ENCODE measurements around the gene CHD1.

The CHD1 gene

DNA sequence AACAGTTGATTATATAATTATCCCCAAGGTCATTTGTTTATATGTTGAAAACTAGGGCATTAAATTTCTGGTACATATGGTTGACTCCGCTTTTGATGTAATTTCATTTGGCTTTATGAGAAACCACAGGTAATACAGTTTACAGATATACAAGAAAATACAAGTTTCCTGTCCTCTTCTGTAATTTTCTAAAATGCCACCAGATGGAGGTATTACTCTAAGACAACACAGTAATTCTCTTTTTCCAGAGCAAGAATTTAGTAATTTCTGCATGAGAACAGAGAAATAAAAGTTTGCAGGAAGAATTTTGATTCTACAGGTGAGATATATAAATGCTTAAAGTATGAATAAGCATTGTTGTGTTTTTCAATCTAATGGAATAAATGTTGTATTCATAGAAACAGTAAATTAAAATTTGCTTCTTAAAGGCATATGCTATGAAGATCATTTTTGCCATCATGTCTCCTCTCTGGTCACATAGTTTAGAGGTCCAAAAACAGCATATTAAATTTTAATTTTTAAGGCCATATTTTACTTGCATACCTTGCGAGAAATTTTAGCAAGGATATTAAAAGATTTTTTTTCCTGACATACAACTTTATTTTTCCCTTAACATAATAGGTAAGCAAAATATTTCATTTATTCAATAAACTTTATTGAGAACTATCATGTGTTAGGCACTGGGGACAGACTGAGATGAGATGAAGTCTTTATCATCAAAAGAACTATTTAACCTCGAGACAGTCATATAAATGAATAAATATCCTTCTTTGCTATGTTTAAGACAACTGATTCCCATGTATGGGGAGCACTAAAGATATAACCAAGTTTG, 22.7 kb downstream of the CHD1 start:
- in situ Hi-C loops (cut with MboI; ENCODE audit: low sequenced_read_pairs) = loop anchor here (10.0 kb wide), 1 partner anchor 119 kb away; no protein-coding TSS in a partner anchor

- in situ Hi-C loops (cut with MboI; ENCODE audit: low sequenced_read_pairs) = loop anchor here (10.0 kb wide), 1 partner anchor 120 kb away; no protein-coding TSS in a partner anchor
Measured at GRCh38 chr5:98904780-98905179, 24.0 kb downstream of the CHD1 start.

DNA sequence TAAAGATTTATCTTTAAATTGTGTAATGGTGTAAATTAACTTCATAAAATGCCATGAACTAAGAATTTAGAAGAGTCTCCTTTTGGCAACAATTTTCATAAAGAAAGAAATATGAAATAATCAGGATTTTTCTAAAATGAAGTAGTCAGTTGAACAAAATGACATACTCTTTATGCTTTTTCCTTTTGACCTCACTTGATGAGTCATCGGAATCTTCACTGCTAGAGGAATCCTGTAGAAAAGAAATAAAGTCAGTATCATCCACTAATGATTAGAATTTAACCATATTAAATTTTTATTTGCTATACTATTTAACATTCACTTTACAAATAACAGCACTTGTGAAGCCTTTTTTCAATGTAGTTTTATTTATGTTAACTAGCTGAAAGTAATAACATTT, 26.1 kb downstream of the CHD1 start:
- in situ Hi-C loops (cut with MboI; ENCODE audit: low sequenced_read_pairs) = loop anchor here (10.0 kb wide), 1 partner anchor 122 kb away; no protein-coding TSS in a partner anchor

GRCh38 chr5:98899456-98899855, 29.4 kb downstream of the CHD1 start:
- in situ Hi-C loops (cut with MboI; ENCODE audit: low sequenced_read_pairs) = no loop called here

DNA sequence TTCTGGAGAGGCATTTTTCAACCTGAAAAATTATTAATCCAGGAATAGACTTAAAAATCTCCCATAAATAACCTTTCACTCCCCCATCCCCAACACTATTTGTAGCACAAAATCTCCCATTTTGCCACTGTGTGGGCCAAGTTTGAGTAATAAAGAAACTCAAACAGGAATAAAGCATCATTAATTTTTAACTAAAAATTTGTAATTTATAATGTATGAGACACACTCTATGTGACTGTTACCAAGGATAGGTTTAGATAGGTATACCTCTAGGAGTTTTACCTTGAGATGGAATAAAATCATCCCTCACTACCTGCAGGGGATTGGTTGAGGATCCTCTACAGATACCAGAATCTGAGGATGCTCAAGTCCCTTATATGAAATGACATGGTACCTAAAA, 30.1 kb downstream of the CHD1 start:
- in situ Hi-C loops (cut with MboI; ENCODE audit: low sequenced_read_pairs) = no loop called here

- in situ Hi-C loops (cut with MboI; ENCODE audit: low sequenced_read_pairs) = no loop called here
Measured at GRCh38 chr5:98891591-98891990, 37.2 kb downstream of the CHD1 start.

- in situ Hi-C loops (cut with MboI; ENCODE audit: low sequenced_read_pairs) = no loop called here
Measured at GRCh38 chr5:98880598-98880997, 48.2 kb downstream of the CHD1 start.

DNA sequence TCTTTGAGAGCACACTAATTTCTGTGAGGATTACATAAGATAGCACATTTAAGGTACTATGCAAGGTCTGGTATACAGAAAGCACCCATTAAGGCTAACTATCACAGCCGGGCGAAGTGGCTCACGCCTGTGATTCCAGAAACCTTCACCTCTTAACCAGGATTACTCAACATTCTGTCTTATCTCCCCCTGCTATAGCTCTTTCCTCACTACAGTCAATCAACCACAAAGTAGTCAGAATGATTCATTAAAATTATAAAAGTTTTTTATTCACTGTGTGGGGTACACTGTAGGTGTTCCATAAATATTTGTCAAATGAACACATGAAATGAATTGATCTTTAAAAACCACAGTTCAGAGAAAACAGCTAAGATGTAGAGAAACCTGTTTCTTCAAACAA, 48.7 kb downstream of the CHD1 start:
- in situ Hi-C loops (cut with MboI; ENCODE audit: low sequenced_read_pairs) = no loop called here

DNA sequence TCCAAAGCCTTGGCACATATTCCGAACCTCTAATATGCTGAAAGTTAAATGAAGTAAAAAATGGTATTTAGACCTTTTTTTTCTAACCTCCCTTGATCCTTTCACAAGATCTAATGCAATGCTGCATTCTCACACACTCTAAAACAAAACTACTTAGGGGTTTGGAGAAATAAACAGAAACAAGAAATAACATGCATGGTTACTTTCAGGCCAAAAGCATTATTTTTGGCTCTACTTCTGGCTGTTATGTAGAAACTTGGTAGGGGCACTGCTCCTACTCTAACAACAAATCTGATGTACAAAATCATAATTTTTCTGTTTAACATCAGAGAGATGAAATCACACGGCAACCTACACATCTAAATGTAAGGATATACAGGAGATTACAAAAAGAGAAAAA, 51.2 kb downstream of the CHD1 start:
- in situ Hi-C loops (cut with MboI; ENCODE audit: low sequenced_read_pairs) = no loop called here

DNA sequence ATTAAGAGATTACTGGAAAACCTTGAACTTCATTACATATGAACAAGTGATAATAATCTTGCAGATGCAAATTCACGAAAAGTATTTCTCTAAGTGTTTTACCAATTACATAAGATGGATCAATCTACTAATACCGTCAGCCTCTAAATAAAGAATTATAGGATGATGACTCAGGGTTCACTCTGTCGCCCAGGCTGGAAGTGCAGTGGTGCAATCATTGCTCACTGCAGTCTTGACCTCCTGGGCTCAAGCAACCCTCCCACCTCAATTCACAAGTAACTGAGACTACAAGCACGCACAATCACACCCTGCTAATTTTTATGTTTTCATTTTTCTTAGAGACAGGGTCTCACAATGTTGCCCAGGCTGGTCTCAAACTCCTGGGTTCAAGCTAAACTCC, 56.1 kb downstream of the CHD1 start:
- in situ Hi-C loops (cut with MboI; ENCODE audit: low sequenced_read_pairs) = no loop called here

DNA sequence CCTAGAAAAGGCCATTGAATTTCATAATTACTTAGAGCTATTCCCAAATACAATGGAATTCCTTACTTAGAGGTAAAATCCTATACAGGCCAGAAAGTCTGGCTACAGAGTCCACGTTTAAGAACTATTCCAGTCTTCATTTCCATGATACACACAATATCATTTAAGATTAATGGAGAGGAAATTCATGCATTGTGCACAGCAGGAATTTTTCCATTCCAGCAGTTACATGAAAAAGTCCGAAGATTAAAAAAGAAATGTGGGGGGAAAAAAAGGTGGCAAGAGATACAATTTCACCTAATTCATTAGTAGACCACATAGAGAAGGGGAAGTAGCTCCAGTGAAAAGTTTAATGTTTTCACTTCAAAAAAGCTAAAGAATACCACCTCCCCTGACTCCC, 63.1 kb downstream of the CHD1 start:
- in situ Hi-C loops (cut with MboI; ENCODE audit: low sequenced_read_pairs) = no loop called here

GRCh38 chr5:98847054-98847453, 81.8 kb downstream of the CHD1 start:
- in situ Hi-C loops (cut with MboI; ENCODE audit: low sequenced_read_pairs) = no loop called here

- in situ Hi-C loops (cut with MboI; ENCODE audit: low sequenced_read_pairs) = no loop called here
Measured at GRCh38 chr5:98846520-98846919, 82.3 kb downstream of the CHD1 start.

GRCh38 chr5:98845878-98846277, 82.9 kb downstream of the CHD1 start:
- in situ Hi-C loops (cut with MboI; ENCODE audit: low sequenced_read_pairs) = no loop called here

- in situ Hi-C loops (cut with MboI; ENCODE audit: low sequenced_read_pairs) = no loop called here
Measured at GRCh38 chr5:98844865-98845264, 83.9 kb downstream of the CHD1 start.

GRCh38 chr5:98843481-98843880, 85.3 kb downstream of the CHD1 start:
- in situ Hi-C loops (cut with MboI; ENCODE audit: low sequenced_read_pairs) = no loop called here

DNA sequence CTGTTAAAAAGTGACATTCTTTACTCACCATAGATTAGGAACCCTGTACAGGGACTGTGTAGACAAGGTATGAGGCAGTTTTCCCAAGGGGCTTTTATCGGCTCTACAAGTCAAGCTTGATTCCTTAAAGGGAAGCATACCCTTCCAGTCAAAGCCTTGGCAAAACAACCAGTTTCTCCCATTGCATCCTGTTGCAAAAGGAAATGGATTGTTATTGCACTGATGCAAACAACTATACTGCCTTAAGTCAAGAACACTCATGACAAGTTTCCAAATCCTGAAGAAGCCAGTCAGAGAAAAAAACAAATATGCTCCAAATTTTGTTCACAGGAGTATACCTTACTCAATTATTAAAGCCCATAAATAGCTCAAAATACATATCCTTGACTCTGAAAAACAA, 87.9 kb downstream of the CHD1 start:
- in situ Hi-C loops (cut with MboI; ENCODE audit: low sequenced_read_pairs) = no loop called here

GRCh38 chr5:98839469-98840383, 89.1 kb downstream of the CHD1 start:
- in situ Hi-C loops (cut with MboI; ENCODE audit: low sequenced_read_pairs) = no loop called here

GRCh38 chr5:98836175-98836574, 92.6 kb downstream of the CHD1 start:
- in situ Hi-C loops (cut with MboI; ENCODE audit: low sequenced_read_pairs) = no loop called here

DNA sequence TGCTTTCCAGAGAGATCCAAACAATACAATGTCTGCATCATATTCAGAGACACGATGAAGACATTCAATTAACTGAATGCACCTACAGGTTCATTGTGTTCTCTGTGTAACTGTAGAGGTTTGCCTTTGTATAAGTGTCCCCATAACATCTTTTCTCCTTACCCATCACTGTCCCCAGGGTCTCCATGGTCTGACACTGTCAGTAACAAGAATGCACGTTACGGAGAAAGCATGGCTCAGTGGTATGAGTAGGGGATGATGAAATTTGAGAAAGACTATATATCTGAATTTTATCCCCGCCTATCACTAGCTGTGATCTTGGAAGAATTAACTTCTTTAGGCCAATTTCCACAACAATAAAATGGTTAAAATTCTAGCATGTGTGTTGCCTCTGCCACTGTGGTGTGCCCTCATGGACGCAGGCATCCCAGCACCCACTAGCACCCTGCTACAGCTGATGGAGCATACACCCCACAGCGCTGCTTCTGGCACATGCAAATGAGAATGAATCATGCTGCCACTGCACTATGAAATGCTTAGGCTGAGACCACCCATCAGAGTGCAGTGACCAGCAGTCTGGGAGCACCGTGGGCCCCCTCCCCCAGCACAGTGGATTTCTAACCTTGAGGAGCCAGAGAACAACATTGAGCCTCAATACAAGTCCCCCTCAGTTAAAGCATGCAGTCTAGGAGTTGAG, 101.1 kb downstream of the CHD1 start:
- in situ Hi-C loops (cut with MboI; ENCODE audit: low sequenced_read_pairs) = no loop called here

GRCh38 chr5:98827161-98827560, 101.6 kb downstream of the CHD1 start:
- in situ Hi-C loops (cut with MboI; ENCODE audit: low sequenced_read_pairs) = no loop called here

Data from HL-60/S4 treated with phorbol 12-myristate 13-acetate at 8.2 ng/mL for 4 days and 3 days (cell line).